GM19240 (cell line): ENCODE results near the gene GNG14.
"Not testable (repeated sequence)": the region's sequence is repeated elsewhere in the genome, so short reads cannot be mapped to it uniquely, and the experiment has no call there.

Source experiments
- DNase-seq: peaks from one replicate; pipeline ENCODE4 v3.0.0; 2011; ENCODE audit warnings: low spot score; ENCODE audit not compliant: insufficient read length

GNG14 gene

DNA sequence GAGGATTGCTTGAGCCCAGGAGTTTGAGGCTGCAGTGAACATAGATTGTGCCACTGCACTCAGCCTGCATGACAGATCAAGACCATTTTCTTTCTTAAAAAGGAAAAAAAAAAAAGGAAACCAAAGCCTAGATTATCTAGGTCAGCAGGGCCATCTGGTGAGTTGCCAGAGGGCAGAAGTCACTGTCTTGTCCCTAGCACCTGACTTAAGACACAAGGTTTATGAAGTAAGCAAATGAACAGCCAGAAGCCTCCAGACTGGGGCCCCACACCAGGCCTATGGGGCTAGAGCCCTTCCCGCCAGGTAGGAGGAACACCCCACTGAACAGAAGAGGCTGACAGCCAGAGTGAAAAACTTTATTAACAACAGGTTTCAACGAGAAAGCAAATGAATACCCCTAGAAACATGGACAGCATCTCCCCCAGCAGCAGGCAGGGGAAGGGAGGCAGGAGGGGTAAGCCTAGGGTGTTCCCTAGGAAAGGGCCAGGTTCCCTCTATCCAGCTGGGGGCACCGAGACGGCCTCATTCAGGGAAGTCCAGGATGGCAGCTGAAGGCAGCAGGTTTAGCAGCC is 20.0 kb upstream of the GNG14 start:
- no peak for DNase-seq

DNA sequence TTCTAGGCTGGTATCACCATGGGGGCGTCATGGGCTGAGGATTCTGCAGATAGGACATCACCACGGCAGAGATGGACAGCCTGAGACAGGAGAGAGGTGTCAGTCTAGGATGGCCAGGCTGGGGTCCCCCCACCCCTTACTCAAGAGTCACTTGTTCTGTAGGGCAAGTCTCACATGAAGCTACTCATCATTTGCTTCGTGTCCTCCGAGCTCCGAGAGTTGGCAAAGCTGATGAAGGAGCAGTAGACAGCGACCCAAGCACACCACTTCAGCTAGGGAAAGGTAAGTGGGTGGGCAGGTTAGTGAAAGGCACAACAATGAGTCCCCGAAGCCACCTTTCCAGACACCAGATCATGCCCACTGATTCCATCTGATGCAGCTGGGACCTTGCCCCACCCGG is 19.5 kb upstream of the GNG14 start:
- no peak for DNase-seq

DNA sequence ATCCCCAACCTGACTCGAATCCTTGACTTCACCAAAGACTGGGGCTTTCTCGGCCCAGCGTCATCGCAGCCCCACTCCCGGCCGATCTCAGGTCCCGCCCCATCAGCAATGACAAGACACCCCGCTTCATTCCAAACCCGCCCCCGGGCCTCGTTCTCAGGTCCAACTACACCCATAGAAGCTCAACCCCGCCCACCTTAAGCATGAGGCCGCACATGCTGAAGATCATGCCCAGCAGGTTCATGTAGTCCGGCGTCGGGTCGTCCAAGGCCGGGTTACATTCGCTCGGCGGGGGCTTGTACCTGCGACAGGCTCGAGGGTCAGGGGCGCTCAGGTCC is 18.9 kb upstream of the GNG14 start:
- no peak for DNase-seq

DNA sequence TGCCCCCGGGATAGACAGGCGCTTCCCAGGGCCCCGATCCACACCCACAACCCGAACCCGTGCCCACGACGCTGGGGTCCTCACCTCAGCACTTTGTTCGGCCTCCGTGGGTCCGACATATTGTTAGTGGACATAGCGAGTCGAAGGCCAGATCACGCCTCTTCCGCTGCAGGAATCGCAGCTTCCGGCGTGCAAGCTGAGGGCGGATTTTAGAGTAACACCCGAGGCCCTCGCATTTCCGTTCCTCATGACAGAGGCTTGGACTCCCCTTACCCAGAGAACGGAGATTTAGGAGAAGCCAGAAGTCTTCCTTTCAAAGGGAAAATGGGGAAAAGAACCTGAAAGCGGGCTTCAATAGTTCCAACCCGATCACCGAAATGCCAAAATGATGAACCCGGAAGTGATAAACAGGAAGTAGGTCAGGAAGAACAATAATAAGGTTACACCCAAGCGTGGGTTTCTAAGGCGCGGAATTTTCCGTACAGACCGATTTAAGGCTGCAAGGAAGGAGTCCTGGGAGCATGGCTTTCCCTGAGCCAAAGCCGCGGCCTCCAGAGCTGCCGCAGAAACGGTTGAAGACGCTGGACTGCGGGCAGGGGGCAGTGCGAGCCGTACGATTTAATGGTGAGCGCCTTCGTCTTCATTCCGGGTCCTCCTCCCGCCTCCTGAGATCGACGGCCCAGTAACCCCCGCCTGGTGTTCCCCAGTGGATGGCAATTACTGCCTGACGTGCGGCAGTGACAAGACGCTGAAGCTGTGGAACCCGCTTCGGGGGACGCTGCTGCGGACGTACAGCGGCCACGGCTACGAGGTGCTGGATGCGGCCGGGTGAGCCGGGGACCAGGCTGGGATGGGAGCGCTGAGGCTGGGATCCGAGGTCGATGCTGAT is 18.3 kb upstream of the GNG14 start:
- DNase-seq: no peak

DNA sequence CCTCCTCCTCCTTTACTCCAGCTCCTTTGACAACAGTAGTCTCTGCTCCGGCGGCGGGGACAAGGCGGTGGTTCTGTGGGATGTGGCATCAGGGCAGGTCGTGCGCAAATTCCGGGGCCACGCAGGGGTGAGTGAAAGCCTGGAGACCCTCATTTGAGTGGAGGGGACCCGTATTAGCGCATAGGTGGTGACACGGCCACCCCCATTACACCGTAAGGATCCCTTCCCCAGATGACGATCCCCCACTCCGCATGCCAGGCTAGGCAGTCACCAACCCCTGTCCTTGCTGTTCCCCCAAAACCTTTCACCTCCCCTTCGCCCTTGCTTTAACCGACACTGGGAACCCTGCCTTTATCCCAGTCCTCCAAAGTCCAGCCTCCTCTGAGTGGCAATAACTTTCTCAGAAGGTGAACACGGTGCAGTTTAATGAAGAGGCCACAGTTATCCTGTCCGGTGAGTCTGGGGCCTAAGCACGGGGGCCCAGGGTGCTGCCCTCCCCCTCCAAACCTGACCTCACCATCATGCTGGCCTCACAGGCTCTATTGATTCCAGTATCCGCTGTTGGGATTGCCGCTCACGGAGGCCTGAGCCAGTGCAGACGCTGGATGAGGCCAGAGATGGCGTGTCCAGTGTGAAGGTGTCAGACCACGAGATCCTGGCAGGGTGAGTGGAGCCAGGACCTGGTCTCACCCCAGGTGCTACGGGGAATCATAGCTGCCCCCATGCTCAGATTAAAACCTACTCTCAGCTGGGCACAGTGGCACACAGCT is 17.5 kb upstream of the GNG14 start:
- DNase-seq: no peak

DNA sequence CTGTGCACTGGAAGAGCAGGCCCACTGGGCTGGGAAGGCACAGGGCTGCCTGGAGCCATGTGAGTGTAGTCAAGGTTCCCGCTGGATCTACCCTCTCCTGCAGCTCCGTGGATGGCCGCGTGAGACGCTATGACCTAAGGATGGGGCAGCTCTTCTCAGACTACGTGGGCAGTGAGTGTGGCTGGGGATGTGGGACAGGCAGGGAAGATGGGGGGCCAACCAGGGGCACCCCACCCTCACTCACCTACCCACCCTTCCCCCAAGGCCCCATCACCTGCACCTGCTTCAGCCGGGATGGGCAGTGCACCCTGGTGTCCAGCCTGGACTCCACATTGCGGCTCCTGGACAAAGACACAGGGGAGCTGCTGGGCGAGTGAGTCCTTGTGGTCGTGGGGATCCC is 15.1 kb upstream of the GNG14 start:
- DNase-seq: no peak

DNA sequence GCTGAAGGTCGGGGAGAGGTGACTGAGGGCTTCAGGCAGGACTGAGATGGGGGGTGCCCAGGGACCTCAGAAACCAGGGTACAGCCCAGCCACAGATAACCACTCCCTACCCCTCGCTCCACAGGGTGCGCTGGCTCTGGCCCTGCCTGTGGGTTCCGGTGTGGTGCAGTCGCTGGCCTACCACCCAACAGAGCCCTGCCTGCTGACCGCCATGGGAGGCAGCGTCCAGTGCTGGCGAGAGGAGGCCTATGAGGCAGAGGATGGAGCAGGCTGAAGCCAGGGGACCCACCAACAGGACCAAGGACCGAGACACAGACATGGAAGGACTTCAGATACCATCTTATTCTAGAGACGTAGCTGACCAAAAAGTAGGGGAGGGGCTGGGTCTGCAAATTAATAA is 12.4 kb upstream of the GNG14 start:
- DNase-seq: no peak

DNA sequence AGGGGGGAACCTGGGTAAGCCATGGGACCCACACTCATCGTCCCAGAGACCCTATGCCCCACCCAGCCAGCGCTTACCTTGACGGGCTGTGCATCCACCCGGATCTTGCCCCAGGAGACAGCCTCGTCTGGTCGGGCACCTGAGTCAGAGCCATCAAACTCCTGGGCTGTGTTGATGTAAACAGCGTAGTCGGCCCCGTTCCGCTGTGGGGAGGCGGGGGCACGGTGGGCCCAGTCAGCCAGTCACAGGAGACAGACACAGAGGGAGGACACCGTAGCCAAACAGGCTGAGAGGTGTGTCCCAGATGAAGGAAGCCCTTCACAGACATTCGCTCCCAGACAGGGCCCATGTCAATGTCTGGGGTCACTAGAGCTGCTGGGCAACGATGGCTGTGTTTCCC is 11.9 kb upstream of the GNG14 start:
- no peak for DNase-seq

DNA sequence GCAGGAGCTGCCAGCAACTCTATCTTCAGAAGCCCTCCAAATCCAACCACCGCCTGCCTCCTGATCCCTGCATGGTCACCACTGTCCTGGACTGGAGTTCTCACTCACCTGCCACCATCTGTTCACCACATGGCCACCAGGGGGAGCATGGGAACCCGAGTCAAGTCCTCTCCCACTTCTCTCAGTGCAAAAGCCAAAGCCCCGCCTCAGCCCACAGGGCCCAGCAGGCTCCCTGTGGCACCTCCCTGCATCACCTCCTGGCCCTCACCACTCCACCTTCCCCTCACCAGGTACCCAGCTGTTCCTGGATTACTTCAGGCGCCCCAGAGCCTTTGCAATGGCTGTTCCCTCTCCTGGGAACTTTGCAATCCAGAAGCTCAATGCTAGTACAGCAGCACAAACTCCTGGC is 11.4 kb upstream of the GNG14 start:
- DNase-seq: no peak

DNA sequence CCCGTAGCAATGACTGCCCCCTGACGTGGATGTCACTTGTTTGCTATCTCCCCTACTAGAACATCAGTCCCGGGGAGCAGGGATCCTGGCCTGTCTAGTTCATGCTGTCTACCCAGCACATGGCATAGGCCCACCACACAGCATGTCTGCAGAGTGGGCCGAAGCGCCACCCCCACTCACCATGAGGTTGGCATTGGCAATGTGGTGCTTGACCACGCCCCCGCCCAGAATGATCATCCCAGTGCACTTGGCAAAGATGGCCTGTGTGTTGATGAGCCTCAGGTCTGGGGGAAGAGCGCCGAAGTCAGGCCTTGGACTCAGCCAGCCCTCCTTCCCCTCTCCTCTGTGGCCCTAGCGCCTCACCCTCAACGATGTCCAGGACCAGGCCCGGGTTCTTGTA is 10.9 kb upstream of the GNG14 start:
- DNase-seq: no peak

DNA sequence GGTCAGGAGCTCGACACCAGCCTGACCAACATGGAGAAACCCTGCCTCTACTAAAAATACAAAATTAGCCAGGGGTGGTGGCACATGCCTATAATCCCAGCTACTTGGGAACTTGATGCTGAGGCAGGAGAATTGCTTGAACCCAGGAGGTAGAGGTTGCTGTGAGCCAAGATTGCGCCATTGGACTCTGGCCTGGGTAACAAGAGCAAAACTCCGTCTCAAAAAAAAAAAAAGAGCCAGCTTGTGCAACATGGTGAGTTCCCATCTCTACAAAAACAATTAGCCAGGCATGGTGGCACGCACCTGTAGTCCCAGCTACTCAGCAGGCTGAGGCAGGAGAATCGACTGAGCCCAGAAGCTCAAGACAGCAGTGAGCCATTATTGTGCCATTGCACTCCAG is 9.8 kb upstream of the GNG14 start:
- not testable (repeated sequence) for DNase-seq

DNA sequence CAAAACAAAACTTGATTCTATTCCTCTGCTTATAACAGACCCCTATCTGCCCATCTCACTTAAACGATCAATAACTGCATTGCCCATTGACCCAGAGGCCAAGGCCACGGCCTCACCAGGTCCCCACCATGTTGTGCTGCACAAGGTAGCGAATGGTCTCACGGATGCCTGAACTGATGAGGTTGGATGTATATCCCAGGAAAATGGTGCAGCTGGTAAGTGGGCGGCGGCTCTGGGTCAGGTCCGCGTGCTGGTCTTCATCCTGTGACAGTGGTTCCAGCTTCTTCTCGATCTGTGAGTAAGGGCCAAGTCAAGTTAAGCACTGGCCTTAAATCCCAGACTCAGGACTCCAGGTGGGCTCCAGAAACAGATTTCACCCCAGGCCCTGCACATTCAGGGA is 7.8 kb upstream of the GNG14 start:
- DNase-seq: no peak

DNA sequence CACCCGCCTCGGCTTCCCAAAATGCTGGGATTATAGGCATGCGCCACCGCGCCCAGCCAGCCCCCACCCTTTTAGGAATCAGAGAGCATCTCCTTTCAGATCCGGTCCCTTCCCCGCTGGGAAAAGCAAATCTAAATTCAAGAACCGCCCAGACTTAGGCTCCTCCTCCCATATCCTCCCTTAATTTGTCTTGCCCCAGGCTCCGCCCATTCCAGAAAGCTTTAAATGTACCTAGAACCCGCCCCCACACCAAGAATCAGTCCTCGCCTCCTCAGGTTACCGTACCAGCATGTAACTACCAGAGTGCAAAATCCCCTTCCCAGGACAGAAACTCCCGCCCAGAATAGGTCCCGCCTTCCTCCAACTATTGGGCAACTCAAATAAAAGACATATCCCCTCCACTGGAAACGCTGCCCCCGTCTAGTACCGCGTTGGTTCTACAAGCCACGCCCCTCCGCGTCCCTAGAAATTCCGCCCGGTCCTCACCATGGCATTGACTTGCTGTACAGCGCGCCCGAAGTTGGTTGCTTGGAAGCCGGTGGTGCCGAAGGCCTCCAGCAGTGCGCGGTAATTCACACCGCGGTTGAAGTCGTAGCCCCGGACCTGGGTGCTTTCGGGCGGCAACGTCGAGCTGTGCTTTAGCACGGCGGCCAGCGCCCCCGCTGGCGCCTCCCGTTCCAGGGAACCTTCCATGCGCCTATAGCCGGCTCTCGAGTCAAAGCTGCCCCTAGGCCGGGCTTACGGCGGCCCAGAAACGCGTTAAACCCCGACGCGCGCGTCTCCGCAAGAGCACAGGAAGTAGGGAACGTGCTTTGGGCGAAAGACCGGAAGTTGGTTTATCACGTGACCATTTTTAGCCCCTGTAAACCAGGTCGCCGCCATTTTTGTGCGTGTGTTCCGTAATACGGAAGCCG is 6.5 kb upstream of the GNG14 start, which contains the start of gene DHPS:
DHPS (minus strand) TSS at position 807 of the 914 bp plus-strand sequence; CDS start at position 693, 114 bp downstream.
- peak; percentile 96 for DNase-seq

DNA sequence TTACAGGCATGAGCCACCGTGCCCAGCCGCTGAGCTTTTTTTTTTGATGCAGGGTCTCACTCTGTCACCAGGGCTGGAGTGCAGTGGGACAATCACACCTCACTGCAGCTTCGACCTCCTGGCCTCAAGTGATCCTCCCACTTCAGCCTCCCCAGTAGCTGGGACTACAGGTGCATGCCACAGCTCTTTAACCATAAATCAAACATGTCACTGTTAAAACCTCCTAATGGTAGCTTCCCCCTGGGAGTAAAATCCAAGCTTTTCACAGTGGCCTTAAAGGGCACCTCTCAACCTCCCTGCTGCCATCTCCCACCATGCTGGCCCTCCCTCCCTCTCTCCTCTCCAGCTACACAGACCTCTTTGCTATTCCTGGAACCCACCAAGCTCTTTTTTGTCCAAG is 2.0 kb upstream of the GNG14 start:
- DNase-seq: no peak

DNA sequence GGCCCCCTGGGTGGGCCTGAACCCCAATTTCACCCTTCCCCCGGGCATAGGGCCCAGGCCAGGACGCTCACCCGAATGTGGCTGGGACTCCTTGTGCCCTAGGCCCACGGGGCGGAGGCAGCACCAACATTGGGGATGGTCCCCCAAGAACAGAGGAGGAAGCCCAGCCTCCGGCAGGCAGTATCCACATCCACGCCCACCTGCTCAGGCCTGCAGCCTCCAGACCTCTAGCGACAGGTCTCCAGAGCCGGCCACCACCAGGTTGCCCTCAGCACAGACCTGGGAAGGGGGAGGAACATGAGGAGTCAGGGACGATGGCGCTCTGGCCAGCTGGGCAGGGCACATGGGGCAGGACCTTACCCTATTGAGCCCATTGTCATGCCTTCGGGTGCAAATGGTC is 1.2 kb downstream of the GNG14 start:
- no peak for DNase-seq

DNA sequence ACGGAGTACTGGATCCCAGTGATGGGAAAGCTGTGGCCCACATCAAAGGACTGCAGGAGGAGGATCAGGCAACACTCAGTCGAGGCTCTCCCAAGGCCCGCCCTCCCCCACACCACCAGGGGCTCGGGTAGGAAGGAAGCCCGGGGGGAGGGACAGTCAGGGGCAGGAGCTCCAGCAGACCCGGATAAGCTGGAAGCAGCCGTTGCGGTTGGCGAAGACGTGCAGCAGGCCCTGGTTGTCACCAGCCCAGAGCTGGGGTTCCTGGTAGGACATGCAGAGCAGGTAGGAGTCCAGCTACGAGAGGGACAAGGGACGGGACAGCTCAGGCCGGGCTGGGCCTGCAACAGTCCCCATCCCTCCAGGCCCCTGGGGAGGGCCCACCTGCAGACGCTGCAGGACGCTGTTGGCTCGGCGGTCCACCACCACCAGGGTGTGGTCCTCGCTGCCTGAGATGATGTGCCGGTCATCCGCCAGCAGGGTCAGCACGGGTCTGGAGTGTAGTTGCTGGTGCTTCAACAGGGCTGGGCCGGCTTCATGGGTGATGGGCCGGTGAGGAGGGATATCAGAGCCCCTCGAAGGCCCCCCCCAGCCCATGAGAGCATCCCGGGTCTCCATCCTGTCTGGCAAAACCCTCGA is 1.9 kb downstream of the GNG14 start:
- no peak for DNase-seq

DNA sequence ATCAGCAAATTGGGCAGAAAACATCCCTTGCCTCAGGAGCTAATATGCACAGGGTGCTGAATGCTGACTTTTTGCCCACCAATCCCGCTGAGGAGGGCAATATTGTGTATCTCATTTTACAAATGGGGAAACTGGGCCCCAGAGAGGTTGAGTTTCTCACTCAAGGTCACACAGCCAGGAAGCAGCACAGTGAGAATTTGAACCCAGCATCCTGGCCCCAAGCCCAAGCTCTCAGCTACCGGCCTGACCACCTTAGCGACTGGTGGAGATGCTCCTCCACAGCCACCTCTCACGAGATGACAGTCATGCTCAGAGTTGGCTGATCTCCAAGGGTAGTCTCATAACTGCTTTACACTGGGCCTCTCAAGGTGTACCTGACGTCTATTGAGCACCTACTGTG is 5.2 kb downstream of the GNG14 start:
- DNase-seq: no peak

DNA sequence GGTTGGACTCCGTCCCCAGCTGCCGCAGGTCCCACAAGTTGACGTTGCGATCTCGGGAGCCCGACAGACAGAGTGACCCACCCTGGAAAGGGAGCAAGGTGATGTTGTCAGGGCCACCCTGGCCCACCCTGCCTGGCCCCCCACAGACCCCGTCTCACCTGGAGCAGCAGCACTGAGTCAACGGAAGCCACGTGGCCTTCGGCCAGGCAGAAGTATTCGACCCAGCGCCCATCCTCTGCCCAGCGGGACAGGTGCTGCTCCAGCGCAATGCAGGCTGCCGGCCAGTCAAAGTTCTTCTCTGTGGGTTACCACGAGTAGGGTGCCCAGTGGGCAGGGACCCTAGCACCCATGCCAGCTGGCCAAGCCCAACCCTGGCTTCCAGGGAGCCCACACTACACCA is 6.8 kb downstream of the GNG14 start:
- no peak for DNase-seq

DNA sequence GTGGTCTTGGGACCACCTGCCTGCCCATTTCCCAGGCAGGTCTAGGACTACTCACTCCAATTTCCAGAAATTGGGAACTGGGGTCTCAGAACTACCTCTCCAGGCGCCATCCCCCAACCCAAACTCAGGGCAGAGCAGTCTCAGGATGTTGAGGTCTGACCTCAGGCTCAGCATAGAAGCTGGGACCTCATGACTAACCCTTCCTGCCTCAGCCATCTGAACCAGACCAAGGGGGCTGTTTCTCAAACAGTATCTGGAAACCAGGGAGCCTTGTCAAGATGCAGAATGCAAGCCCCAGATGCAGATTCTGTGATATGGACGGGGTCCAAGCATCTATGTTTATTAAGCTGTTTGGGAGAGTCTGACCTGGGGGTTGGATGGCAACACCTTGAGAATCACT is 7.3 kb downstream of the GNG14 start:
- no peak for DNase-seq

DNA sequence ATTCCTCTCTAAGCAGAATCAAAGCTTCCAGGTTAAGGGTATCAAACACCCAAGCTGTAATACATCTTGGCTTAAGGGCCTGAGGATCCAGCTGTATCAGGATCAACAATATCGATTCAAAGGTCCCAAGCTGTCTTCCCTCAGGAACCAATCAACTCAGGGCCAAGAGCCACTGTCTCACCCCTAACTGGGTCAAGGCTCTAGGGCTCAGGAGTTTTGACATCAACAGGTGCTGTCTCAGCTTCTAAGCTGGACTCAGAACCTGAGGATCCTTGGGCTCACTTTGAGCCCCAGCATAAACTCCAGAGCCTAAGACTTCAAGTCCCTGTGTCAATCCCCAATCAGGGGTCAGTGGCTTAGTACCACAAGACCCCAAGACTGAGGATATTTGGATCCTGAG is 7.7 kb downstream of the GNG14 start:
- DNase-seq: no peak

DNA sequence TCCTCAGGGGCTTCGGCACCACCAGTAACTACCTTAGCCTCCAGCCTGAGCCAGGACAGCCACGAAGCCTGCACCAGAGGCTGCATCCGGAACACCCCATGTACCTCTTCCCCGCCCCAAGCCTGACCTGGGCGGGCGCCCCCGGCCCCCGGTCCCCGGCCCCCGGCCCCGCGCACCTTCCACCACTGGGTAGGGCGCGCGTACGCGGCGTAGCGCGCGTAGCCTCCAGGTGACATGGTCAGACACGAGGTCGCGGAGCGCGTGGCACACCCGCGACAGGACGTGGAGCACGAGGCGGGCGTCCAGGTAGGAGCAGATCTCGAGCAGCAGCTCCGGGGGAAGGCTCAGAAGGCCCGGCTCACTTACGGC is 8.2 kb downstream of the GNG14 start:
- DNase-seq: no peak
